Ectodermal cell (in vitro differentiated cells): ENCODE results near the gene SNRNP25.

Source experiments
- H3K27ac ChIP-seq: 2 replicates; pipeline ENCODE4 v1.7.0; 2013; ENCODE audit warnings: mild to moderate bottlenecking, low read depth, low read length; ENCODE audit not compliant: insufficient read depth, poor library complexity, severe bottlenecking
- H3K27me3 ChIP-seq: 2 replicates; pipeline ENCODE4 v1.7.0; 2013; ENCODE audit warnings: mild to moderate bottlenecking, low read length; ENCODE audit not compliant: insufficient read depth, control insufficient read depth, poor library complexity, severe bottlenecking
- H3K36me3 ChIP-seq: one replicate; pipeline ENCODE4 v1.7.0; 2013; ENCODE audit warnings: low read length; ENCODE audit not compliant: control insufficient read depth, insufficient read depth
- H3K4me1 ChIP-seq: one replicate; pipeline ENCODE4 v1.7.0; 2013; ENCODE audit warnings: low read length; ENCODE audit not compliant: control insufficient read depth, insufficient read depth
- H3K4me3 ChIP-seq: 2 replicates; pipeline ENCODE4 v1.7.0; 2013; ENCODE audit warnings: low read depth, low read length, control low read depth; ENCODE audit not compliant: insufficient read depth
- H3K9me3 ChIP-seq: 2 replicates; pipeline ENCODE4 v1.7.0; 2013; ENCODE audit warnings: mild to moderate bottlenecking, low read length, moderate library complexity; ENCODE audit not compliant: control insufficient read depth
- WGBS, 2 experiments: methylation state at CpG; one replicate each; pipeline ENCODE4 v1.1.7; 2013; ENCODE audit warnings: missing lambda C conversion rate in 2 of 2; 5-methylcytosine and 5-hydroxymethylcytosine counted together

The SNRNP25 gene

GRCh38 chr16:71540-72401 is 18.1 kb downstream of the SNRNP25 start:
- peak overlapping the region; percentile 60 for H3K4me3 ChIP-seq
- H3K9me3 ChIP-seq = no peaks in the 10 kb centered on the region
- WGBS, 2 experiments = 1 to 2% methylated on average over 57 of the region's 57 CpGs
- H3K4me1 ChIP-seq = peaks cover 63% of the 10 kb centered on the region
- no peaks in the 10 kb centered on the region for H3K36me3 ChIP-seq
- H3K27ac ChIP-seq = peak overlapping the region; percentile 32
- peaks cover 8% of the 10 kb centered on the region for H3K27me3 ChIP-seq

- 22 to 23% methylated on average over 62 of the region's 62 CpGs for WGBS, 2 experiments
- peak within 1 kb of the TSS; percentile 32 for H3K27ac ChIP-seq
- H3K4me3 ChIP-seq = peak within 1 kb of the TSS; percentile 60
- no peaks in the 10 kb centered on the region for H3K9me3 ChIP-seq
- H3K4me1 ChIP-seq = peaks cover 56% of the 10 kb centered on the region
- H3K36me3 ChIP-seq = no peaks in the 10 kb centered on the region
- peaks cover 8% of the 10 kb centered on the region for H3K27me3 ChIP-seq
Measured at GRCh38 chr16:72561-73548, 19.2 kb downstream of the SNRNP25 start, which contains the start of gene RHBDF1. Gene RHBDF1, minus strand, starts transcription at chr16:72631. Its CDS starts 7,616 bp downstream, at chr16:65015.

GRCh38 chr16:74051-74746 is 20.6 kb downstream of the SNRNP25 start:
- H3K4me1 ChIP-seq = peaks cover 49% of the 10 kb centered on the region

GRCh38 chr16:74747-75334 is 21.2 kb downstream of the SNRNP25 start:
- Histone ChIP-seq H3K36me3 (no peaks in the 10 kb centered on the region), H3K27me3 (peaks cover 16% of the 10 kb centered on the region), H3K27ac (no peak overlapping the region), H3K4me3 (no peak overlapping the region), H3K9me3 (no peaks in the 10 kb centered on the region), H3K4me1 (peaks cover 46% of the 10 kb centered on the region)
- WGBS, 2 experiments = 75% methylated on average over 16 of the region's 16 CpGs

More at GRCh38 chr16:74051-74746, 20.6 kb downstream of the SNRNP25 start:
- H3K36me3 ChIP-seq = no peaks in the 10 kb centered on the region
- WGBS, 2 experiments = 65 to 68% methylated on average over 12 of the region's 12 CpGs
- H3K4me3 ChIP-seq = no peak overlapping the region
- H3K27me3 ChIP-seq = peaks cover 16% of the 10 kb centered on the region
- H3K27ac ChIP-seq = no peak overlapping the region
- H3K9me3 ChIP-seq = no peaks in the 10 kb centered on the region

GRCh38 chr16:75580-76501 is 22.2 kb downstream of the SNRNP25 start:
- Histone ChIP-seq H3K4me1 (peaks cover 44% of the 10 kb centered on the region), H3K27me3 (peaks cover 16% of the 10 kb centered on the region), H3K36me3 (peaks cover 4% of the 10 kb centered on the region), H3K4me3 (no peak overlapping the region), H3K27ac (no peak overlapping the region), H3K9me3 (no peaks in the 10 kb centered on the region)
- 72% methylated on average over 11 of the region's 11 CpGs for WGBS, 2 experiments

GRCh38 chr16:76535-77272 is 23.1 kb downstream of the SNRNP25 start:
- H3K4me1 ChIP-seq = peaks cover 39% of the 10 kb centered on the region
- no peak overlapping the region for H3K27ac ChIP-seq
- H3K27me3 ChIP-seq = peaks cover 13% of the 10 kb centered on the region
- H3K9me3 ChIP-seq = no peaks in the 10 kb centered on the region
- H3K4me3 ChIP-seq = peak overlapping the region; percentile 64
- 82 to 84% methylated on average over 13 of the region's 13 CpGs for WGBS, 2 experiments
- peaks cover 4% of the 10 kb centered on the region for H3K36me3 ChIP-seq

GRCh38 chr16:77273-77806 is 23.7 kb downstream of the SNRNP25 start:
- 29 to 31% methylated on average over 31 of the region's 31 CpGs for WGBS, 2 experiments
- no peaks in the 10 kb centered on the region for H3K9me3 ChIP-seq
- H3K27me3 ChIP-seq = peaks cover 13% of the 10 kb centered on the region
- H3K4me3 ChIP-seq = peak overlapping the region; percentile 64
- peaks cover 4% of the 10 kb centered on the region for H3K36me3 ChIP-seq
- peaks cover 39% of the 10 kb centered on the region for H3K4me1 ChIP-seq
- no peak overlapping the region for H3K27ac ChIP-seq

- H3K36me3 ChIP-seq = peaks cover 4% of the 10 kb centered on the region
- no peaks in the 10 kb centered on the region for H3K9me3 ChIP-seq
- H3K27me3 ChIP-seq = peaks cover 10% of the 10 kb centered on the region
- WGBS, 2 experiments = 1% methylated on average over 83 of the region's 83 CpGs
- H3K27ac ChIP-seq = no peak within 1 kb of the TSS
- peak within 1 kb of the TSS; percentile 64 for H3K4me3 ChIP-seq
- H3K4me1 ChIP-seq = peaks cover 36% of the 10 kb centered on the region
Measured at GRCh38 chr16:77807-78443, 24.3 kb downstream of the SNRNP25 start, which contains the start of gene MPG. Gene MPG, plus strand, starts transcription at chr16:78225. Its CDS starts 85 bp downstream, at chr16:78310.
